ENCODE data around the gene ZNF407. TPM values are rescaled to one million over a fixed set of nuclear protein-coding genes. Genes with fewer than 3 reads are reported as not detected.

ZNF407 gene
- total RNA-seq, 6 experiments from 2014 or later, result 4.3 to 8.0 (median 5.7) TPM

GRCh38 chr18:75086494-75087034 lies 488.9 kb downstream of the ZNF407 start:
- no peak for TF ChIP-seq CTCF (IDR thresholded peaks at IDR 0.05)
- Histone ChIP-seq H3K36me3 (no peaks in the 10 kb centered on the region), H3K27me3 (no peaks in the 10 kb centered on the region), H3K9me3 (no peaks in the 10 kb centered on the region), H3K27ac (no peak overlapping the region), H3K4me1 (no peaks in the 10 kb centered on the region), H3K4me3 (no peak overlapping the region)
- DNase-seq (no peak), ATAC-seq (no peak)
- intact Hi-C loops (cut with DNase I), result no loop called here
- WGBS (ENCODE audit: insufficient coverage, low coverage, low lambda C conversion rate, missing lambda C conversion rate), result 74% methylated on average over 8 of the region's 9 CpGs

- intact Hi-C loops (cut with DNase I), result no loop called here
Measured at GRCh38 chr18:75087119-75088020, 489.7 kb downstream of the ZNF407 start.

GRCh38 chr18:75088021-75088506 lies 490.4 kb downstream of the ZNF407 start:
- intact Hi-C loops (cut with DNase I), result no loop called here
- ATAC-seq (no peak), DNase-seq (no peak)
- Histone ChIP-seq H3K27ac (no peak overlapping the region), H3K27me3 (no peaks in the 10 kb centered on the region), H3K4me1 (no peaks in the 10 kb centered on the region), H3K36me3 (no peaks in the 10 kb centered on the region), H3K4me3 (no peak overlapping the region), H3K9me3 (no peaks in the 10 kb centered on the region)
- WGBS (ENCODE audit: insufficient coverage, low coverage, low lambda C conversion rate, missing lambda C conversion rate), result 94% methylated on average over 7 of the region's 8 CpGs
- TF ChIP-seq POLR2A (IDR thresholded peaks at IDR 0.05) (no peak), CTCF (IDR thresholded peaks at IDR 0.05) (no peak)

More at GRCh38 chr18:75087119-75088020, 489.7 kb downstream of the ZNF407 start:
- DNase-seq (no peak), ATAC-seq (no peak)
- no peaks in the 10 kb centered on the region for H3K4me1 ChIP-seq
- H3K27ac ChIP-seq, result no peak overlapping the region
- 96% methylated on average over 14 of the region's 43 CpGs for whole genome bisulfite sequencing (ENCODE audit: insufficient coverage, low coverage, low lambda C conversion rate, missing lambda C conversion rate)
- no peaks in the 10 kb centered on the region for H3K36me3 ChIP-seq
- H3K9me3 ChIP-seq, result no peaks in the 10 kb centered on the region
- no peak for TF ChIP-seq CTCF (IDR thresholded peaks at IDR 0.05)
- TF ChIP-seq POLR2A (IDR thresholded peaks at IDR 0.05), result no peak
- H3K4me3 ChIP-seq, result no peak overlapping the region
- H3K27me3 ChIP-seq, result no peaks in the 10 kb centered on the region

- intact Hi-C loops (cut with DNase I), result no loop called here
- no peak for DNase-seq
- Histone ChIP-seq H3K27me3 (no peaks in the 10 kb centered on the region), H3K4me1 (no peaks in the 10 kb centered on the region), H3K36me3 (no peaks in the 10 kb centered on the region), H3K9me3 (no peaks in the 10 kb centered on the region), H3K27ac (no peak overlapping the region), H3K4me3 (no peak overlapping the region)
- 100% methylated on average over 1 of the region's 20 CpGs for WGBS (ENCODE audit: insufficient coverage, low coverage, low lambda C conversion rate, missing lambda C conversion rate)
- peak in 1 of 4 donors; percentile 30 for ATAC-seq
- TF ChIP-seq POLR2A (IDR thresholded peaks at IDR 0.05), result no peak
- no peak for TF ChIP-seq CTCF (IDR thresholded peaks at IDR 0.05)
Measured at GRCh38 chr18:75088622-75089211, 491.0 kb downstream of the ZNF407 start.
